ENCODE measurements around the gene PBOV1.

DNA sequence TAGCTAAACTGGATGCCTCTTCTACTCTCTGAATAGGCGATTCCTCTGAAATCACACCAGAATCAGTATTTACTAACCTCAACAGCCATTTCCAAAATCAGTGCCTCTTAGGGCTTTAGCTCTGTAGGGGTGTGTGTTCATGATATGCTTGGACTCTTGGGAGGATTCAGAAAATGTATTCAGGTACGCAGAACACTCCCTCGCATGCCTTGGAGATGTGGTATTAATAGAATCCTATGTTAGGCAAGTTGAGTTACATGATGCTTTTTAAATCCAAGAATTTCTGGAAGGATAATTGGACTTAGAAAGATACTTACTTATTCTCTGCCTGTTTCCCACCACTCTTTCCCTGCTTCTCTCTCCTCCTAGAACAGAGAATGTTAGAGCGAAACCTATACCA lies 31.8 kb upstream of the PBOV1 start:
- TF ChIP-seq, protein P1, sequence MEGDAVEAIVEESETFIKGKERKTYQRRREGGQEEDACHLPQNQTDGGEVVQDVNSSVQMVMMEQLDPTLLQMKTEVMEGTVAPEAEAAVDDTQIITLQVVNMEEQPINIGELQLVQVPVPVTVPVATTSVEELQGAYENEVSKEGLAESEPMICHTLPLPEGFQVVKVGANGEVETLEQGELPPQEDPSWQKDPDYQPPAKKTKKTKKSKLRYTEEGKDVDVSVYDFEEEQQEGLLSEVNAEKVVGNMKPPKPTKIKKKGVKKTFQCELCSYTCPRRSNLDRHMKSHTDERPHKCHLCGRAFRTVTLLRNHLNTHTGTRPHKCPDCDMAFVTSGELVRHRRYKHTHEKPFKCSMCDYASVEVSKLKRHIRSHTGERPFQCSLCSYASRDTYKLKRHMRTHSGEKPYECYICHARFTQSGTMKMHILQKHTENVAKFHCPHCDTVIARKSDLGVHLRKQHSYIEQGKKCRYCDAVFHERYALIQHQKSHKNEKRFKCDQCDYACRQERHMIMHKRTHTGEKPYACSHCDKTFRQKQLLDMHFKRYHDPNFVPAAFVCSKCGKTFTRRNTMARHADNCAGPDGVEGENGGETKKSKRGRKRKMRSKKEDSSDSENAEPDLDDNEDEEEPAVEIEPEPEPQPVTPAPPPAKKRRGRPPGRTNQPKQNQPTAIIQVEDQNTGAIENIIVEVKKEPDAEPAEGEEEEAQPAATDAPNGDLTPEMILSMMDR (IDR thresholded peaks at IDR 0.05) = no peak
- no peak for TF ChIP-seq ZFX (IDR thresholded peaks at IDR 0.05; ENCODE audit: borderline replicate concordance)
